NB4 (cell line): ENCODE data around the gene PRR7.

Experiments
- DNase-seq: peaks from one replicate; pipeline ENCODE4 v3.0.0; 2010; ENCODE audit warnings: low read depth
- H3K4me3 ChIP-seq: one replicate; pipeline ENCODE4 v1.5.1; 2011; ENCODE audit warnings: mild to moderate bottlenecking, low read depth, low read length, moderate library complexity
- CTCF ChIP-seq: IDR thresholded peaks from one replicate; pipeline ENCODE4 v1.5.1; 2012; ENCODE audit warnings: low read depth, low read length
- MAX ChIP-seq: IDR thresholded peaks from 2 replicates; pipeline ENCODE4 v1.6.1; 2011; ENCODE audit warnings: low read depth, low read length
- MYC ChIP-seq: IDR thresholded peaks from 2 replicates; pipeline ENCODE4 v1.6.1; 2011; ENCODE audit warnings: low read depth, low read length
- POLR2A ChIP-seq: IDR thresholded peaks from 2 replicates; pipeline ENCODE4 v1.6.1; 2011; ENCODE audit warnings: mild to moderate bottlenecking; ENCODE audit not compliant: insufficient read length; ENCODE audit errors: extremely low read depth

PRR7 gene

DNA sequence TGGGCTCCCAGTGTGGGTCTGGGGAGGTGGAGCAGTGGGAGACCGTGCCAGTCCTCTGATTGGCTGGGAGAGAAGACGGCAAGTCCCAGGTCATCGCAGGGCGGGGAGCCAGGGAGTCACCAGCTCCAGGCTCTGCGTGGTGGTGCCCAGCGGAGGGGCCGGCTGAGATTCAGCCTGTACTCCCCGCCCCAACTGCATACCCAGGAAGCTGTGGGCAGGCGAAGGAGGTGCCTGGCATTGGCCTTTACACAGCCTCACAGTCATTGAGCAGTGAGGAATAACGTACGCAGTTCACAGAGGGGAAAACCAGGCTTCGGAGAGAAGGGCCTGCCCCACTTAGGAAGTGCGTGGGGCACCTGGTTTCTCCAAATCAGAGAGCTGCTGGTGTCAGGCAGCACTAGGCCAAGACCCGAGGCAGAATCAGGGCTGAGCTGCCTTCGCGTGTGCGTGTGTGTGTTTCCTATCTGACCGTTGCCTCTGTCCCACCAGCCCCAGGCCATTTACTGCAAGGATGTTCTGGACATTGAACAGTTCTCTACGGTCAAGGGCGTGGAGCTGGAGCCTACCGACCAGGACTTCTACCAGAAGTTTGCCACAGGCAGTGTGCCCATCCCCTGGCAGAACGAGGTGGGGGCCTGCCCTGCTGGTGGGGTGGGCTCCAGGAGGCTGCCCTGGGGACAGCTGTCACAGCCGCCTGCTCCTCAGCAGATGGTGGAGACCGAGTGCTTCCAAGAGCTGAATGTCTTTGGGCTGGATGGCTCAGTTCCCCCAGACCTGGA is 6.2 kb upstream of the PRR7 start:
- DNase-seq = no peak
- TF ChIP-seq CTCF = no peak
- no peak for TF ChIP-seq POLR2A
- no peak for TF ChIP-seq MAX
- TF ChIP-seq MYC = no peak
- H3K4me3 ChIP-seq = no peak overlapping the region

DNA sequence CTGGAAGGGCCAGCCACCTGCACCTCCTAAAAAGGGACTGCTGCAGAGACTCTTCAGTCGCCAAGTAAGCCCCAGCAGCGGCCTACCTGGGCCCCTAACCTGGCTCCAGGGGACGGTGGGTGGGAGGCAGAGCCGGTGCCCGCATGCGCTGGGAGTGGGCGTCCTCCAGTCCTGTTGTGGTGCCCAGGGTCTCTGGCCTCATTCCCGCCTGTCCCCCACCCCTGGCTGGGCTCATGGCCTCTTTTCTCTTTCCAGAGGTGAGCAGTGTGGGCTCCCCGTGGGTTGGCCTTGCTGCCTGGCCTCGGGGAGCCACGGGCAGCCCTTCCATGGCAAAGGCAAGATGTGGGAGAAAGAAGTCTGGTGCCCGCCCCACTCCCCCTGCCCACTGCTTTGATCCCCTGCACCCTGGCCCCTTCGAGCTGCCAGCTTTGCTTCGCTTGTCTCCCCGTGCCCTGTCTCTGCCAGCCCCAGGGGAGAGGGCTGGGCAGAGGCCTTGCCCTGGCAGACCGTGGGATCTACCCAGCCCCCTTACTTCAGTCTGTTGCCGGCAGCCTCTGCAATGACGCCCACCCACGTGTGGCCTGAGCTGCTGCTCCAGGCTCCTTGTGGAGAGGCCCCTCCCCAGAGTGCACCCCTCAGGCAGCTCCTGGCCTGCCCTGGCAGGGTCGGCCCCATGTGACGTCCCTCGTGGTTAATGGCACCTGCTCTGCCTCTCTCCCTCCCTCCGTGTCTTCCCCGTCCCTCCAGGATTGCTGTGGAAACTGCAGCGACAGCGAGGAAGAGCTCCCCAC is 5.4 kb upstream of the PRR7 start:
- TF ChIP-seq CTCF (no peak), MYC (no peak), MAX (no peak), POLR2A (no peak)
- no peak overlapping the region for H3K4me3 ChIP-seq
- no peak for DNase-seq

DNA sequence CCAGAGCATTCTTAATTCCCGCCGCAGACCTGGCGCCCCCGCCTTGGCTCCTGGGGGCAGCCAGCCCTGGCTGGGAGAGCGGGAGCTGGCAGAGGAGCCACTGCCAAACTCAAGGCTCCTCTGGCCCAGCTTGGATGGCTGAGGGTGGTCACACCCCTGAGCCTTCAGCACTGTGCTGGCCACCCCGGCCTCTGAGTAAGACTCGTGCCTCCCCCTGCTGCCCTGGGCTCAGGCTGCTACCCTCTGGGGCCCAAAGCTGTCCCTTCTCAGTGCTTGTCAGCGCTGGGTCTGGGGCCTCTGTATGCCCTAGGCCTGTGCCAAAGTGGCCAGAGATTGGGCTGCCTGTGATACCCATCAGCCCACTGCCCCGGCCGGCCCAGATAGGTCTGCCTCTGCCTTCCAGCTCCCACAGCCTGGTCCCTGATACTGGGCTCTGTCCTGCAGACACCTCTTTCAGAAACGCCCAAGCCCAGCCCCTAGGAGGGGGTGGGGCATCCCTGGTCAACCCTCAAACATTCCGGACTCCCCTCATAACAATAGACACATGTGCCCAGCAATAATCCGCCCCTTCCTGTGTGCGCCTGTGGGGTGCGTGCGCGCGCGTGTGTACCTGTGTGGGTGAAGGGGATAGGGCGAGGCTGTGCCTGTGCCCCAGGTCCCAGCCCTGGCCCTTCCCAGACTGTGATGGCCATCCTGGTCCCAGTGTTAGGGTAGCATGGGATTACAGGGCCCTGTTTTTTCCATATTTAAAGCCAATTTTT is 4.4 kb upstream of the PRR7 start:
- no peak for DNase-seq
- TF ChIP-seq CTCF (no peak), POLR2A (no peak), MAX (no peak), MYC (no peak)
- no peak overlapping the region for H3K4me3 ChIP-seq

- TF ChIP-seq CTCF (no peak), MYC (no peak), MAX (no peak), POLR2A (no peak)
- H3K4me3 ChIP-seq = no peak overlapping the region
- DNase-seq = no peak
Measured at GRCh38 chr5:177443144-177443983, 3.2 kb upstream of the PRR7 start.
